HEK293 (cell line): Measurements from ENCODE around the gene LRRN4CL.
A peak's percentile ranks its signal among the peaks of the same experiment; 100 is the strongest.

Source experiments
- CTCF ChIA-PET: fragments of 350-600 bp; formaldehyde crosslinking; extraction: SDS; loops from one replicate; lab custom pipeline; 2021; ENCODE audit warnings: antibody characterized with exemption; lab: Yijun Ruan, JAX
- POLR2A ChIA-PET: fragments of 300-600 bp; formaldehyde crosslinking; extraction: SDS; loops from one replicate; lab custom pipeline; 2020; ENCODE audit warnings: antibody characterized with exemption, inconsistent platforms; lab: Yijun Ruan, JAX
- H3K27ac ChIP-seq: fragments of 200-500 bp; sonication (Bioruptor generic); 2 replicates; pipeline ENCODE4 v1.5.1; 2014; ENCODE audit warnings: low read depth, low read length, control low read depth, inconsistent platforms; ENCODE audit errors: extremely low read depth
- H3K36me3 ChIP-seq, 2 experiments: fragments of 200-500 bp in 1 of 2; sonication (Bioruptor generic) in 1 of 2; 1 replicate in 1 of 2; 2 replicates in 1 of 2; pipeline ENCODE4 v1.5.1; 2014 to 2017; ENCODE audit warnings: inconsistent platforms in 2 of 2, low read length in 2 of 2; ENCODE audit not compliant: control insufficient read depth in 2 of 2, insufficient read depth in 1 of 2
- H3K4me1 ChIP-seq: fragments of 200-500 bp; sonication (Bioruptor generic); 2 replicates; pipeline ENCODE4 v1.5.1; 2014; ENCODE audit warnings: mild to moderate bottlenecking, low read length, inconsistent platforms; ENCODE audit not compliant: control insufficient read depth, insufficient read depth
- H3K4me3 ChIP-seq: 2 replicates; pipeline ENCODE4 v1.5.1; 2011; ENCODE audit warnings: low read depth, mild to moderate bottlenecking, control low read depth, low read length, moderate library complexity
- H3K9me3 ChIP-seq: fragments of 200-500 bp; sonication (Bioruptor generic); 2 replicates; pipeline ENCODE4 v1.5.1; 2014; ENCODE audit warnings: low read depth, low read length, inconsistent platforms; ENCODE audit not compliant: control insufficient read depth, insufficient read depth
- GLIS2 ChIP-seq: fragments of 450-650 bp; formaldehyde crosslinking; IDR thresholded peaks from 2 replicates; pipeline ENCODE4 v1.5.1; 2016; ENCODE audit warnings: missing biosample characterization, missing genetic modification characterization
- KLF9 ChIP-seq: fragments of 450-650 bp; formaldehyde crosslinking; IDR thresholded peaks from 2 replicates; pipeline ENCODE4 v1.5.1; 2016; ENCODE audit warnings: missing biosample characterization, missing genetic modification characterization, low read depth
- SCRT2 ChIP-seq: fragments of 450-650 bp; formaldehyde crosslinking; IDR thresholded peaks from 2 replicates; pipeline ENCODE4 v1.5.1; 2016; ENCODE audit warnings: missing biosample characterization, missing genetic modification characterization
- ZBTB17 ChIP-seq: fragments of 450-650 bp; formaldehyde crosslinking; IDR thresholded peaks from 2 replicates; pipeline ENCODE4 v1.5.1; 2016; ENCODE audit warnings: missing biosample characterization, missing genetic modification characterization
- ZBTB20 ChIP-seq: fragments of 450-650 bp; formaldehyde crosslinking; IDR thresholded peaks from 2 replicates; pipeline ENCODE4 v1.5.1; 2016; ENCODE audit warnings: missing biosample characterization, missing genetic modification characterization
- ZEB2 ChIP-seq: fragments of 450-650 bp; formaldehyde crosslinking; IDR thresholded peaks from 2 replicates; pipeline ENCODE4 v1.5.1; 2016; ENCODE audit warnings: missing biosample characterization, missing genetic modification characterization
- ZFHX2 ChIP-seq: fragments of 450-650 bp; formaldehyde crosslinking; conservative IDR thresholded peaks from 2 replicates; pipeline ENCODE4 v1.5.1; 2016; ENCODE audit warnings: missing biosample characterization, missing genetic modification characterization
- ZFP3 ChIP-seq: fragments of 450-650 bp; formaldehyde crosslinking; IDR thresholded peaks from 2 replicates; pipeline ENCODE4 v1.5.1; 2016; ENCODE audit warnings: low read depth, missing biosample characterization, missing genetic modification characterization
- ZFP41 ChIP-seq: fragments of 450-650 bp; formaldehyde crosslinking; IDR thresholded peaks from 2 replicates; pipeline ENCODE4 v1.5.1; 2016; ENCODE audit warnings: missing biosample characterization, missing genetic modification characterization, borderline replicate concordance
- ZNF266 ChIP-seq: fragments of 450-650 bp; formaldehyde crosslinking; IDR thresholded peaks from 2 replicates; pipeline ENCODE4 v1.5.1; 2016; ENCODE audit warnings: missing biosample characterization, missing genetic modification characterization, low read depth
- ZNF335 ChIP-seq: fragments of 450-650 bp; formaldehyde crosslinking; conservative IDR thresholded peaks from 2 replicates; pipeline ENCODE4 v1.5.1; 2016; ENCODE audit warnings: missing biosample characterization, missing genetic modification characterization
- ZNF341 ChIP-seq: fragments of 450-650 bp; formaldehyde crosslinking; IDR thresholded peaks from 2 replicates; pipeline ENCODE4; 2016; ENCODE audit warnings: low read depth, missing biosample characterization, missing genetic modification characterization
- ZNF394 ChIP-seq: fragments of 450-650 bp; formaldehyde crosslinking; IDR thresholded peaks from 2 replicates; pipeline ENCODE4 v1.5.1; 2016; ENCODE audit warnings: missing biosample characterization, missing genetic modification characterization, mild to moderate bottlenecking, moderate library complexity, borderline replicate concordance
- ZNF404 ChIP-seq: fragments of 450-650 bp; formaldehyde crosslinking; IDR thresholded peaks from 2 replicates; pipeline ENCODE4 v1.5.1; 2017; ENCODE audit warnings: missing biosample characterization, missing genetic modification characterization
- ZNF449 ChIP-seq: fragments of 450-650 bp; formaldehyde crosslinking; IDR thresholded peaks from 2 replicates; pipeline ENCODE4 v1.5.1; 2017; ENCODE audit warnings: missing biosample characterization, mild to moderate bottlenecking, missing genetic modification characterization, moderate library complexity
- ZNF473 ChIP-seq: fragments of 450-650 bp; formaldehyde crosslinking; IDR thresholded peaks from 2 replicates; pipeline ENCODE4 v1.5.1; 2017; ENCODE audit warnings: missing biosample characterization, missing genetic modification characterization
- ZNF501 ChIP-seq: fragments of 450-650 bp; formaldehyde crosslinking; IDR thresholded peaks from 2 replicates; pipeline ENCODE4 v1.5.1; 2016; ENCODE audit warnings: missing biosample characterization, missing genetic modification characterization
- ZNF529 ChIP-seq: fragments of 450-650 bp; formaldehyde crosslinking; IDR thresholded peaks from 2 replicates; pipeline ENCODE4 v1.5.1; 2017; ENCODE audit warnings: missing genetic modification characterization, missing biosample characterization; ENCODE audit not compliant: insufficient replicate concordance
- ZNF544 ChIP-seq: fragments of 450-650 bp; formaldehyde crosslinking; IDR thresholded peaks from 2 replicates; pipeline ENCODE4 v1.5.0; 2017; ENCODE audit warnings: missing biosample characterization, missing genetic modification characterization
- ZNF549 ChIP-seq: fragments of 450-650 bp; IDR thresholded peaks from 2 replicates; pipeline ENCODE4 v1.5.1; 2018; ENCODE audit warnings: missing biosample characterization, missing genetic modification characterization, mild to moderate bottlenecking, inconsistent platforms, moderate library complexity
- ZNF560 ChIP-seq: fragments of 450-650 bp; formaldehyde crosslinking; IDR thresholded peaks from 2 replicates; pipeline ENCODE4 v1.5.1; 2017; ENCODE audit warnings: missing biosample characterization, missing genetic modification characterization, borderline replicate concordance
- ZNF585B ChIP-seq: fragments of 450-650 bp; formaldehyde crosslinking; IDR thresholded peaks from 2 replicates; pipeline ENCODE4 v1.5.1; 2016; ENCODE audit warnings: missing biosample characterization, missing genetic modification characterization
- ZNF621 ChIP-seq: fragments of 450-650 bp; formaldehyde crosslinking; IDR thresholded peaks from 2 replicates; pipeline ENCODE4 v1.5.1; 2017; ENCODE audit warnings: missing biosample characterization, missing genetic modification characterization
- ZNF776 ChIP-seq: fragments of 450-650 bp; formaldehyde crosslinking; IDR thresholded peaks from 2 replicates; pipeline ENCODE4 v1.5.0; 2017; ENCODE audit warnings: missing biosample characterization, missing genetic modification characterization, borderline replicate concordance
- TF ChIP-seq, protein P1 (sequence below): fragments of 450-650 bp; formaldehyde crosslinking; IDR thresholded peaks from 2 replicates; pipeline ENCODE4 v1.5.1; 2016; ENCODE audit warnings: missing biosample characterization, missing genetic modification characterization

The LRRN4CL gene

DNA sequence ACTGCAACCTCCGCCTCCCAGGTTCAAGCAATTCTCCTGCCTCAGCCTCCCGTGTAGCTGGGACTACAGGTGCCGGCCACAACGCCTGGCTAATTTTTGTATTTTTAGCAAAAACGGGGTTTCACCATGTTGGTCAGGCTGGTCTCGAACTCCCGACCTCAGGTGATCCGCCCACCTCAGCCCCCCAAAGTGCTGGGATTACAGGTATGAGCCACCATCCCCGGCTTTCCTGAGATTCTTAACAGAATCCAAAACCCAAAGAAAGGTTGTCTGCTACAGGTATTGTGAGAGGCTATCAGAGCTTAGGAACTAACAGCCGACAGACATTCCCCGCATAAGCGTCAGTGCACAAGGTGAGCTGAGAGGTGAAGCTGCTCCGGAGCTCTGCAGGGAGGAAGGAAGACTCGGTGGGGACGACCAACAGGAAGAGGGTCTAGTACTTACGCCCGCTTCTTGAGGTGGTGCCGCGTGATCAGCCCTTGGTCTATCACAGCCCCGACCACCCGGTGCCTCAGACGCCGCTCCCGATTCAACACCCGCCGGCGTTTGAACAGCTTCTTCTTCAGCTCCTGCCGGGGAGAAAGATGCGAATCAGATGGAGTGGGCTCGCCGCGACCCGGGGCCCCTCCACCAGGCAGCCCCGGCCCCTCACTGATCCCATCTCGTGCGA, 24.8 kb downstream of the LRRN4CL start:
- H3K4me3 ChIP-seq = peak overlapping the region; percentile 89
- CTCF ChIA-PET = interaction anchor here (0.6 to 2.5 kb wide), 10 partner anchors 9 to 121 kb away, joined by 3 to 10 read pairs (median 3); no protein-coding TSS in a partner anchor
- TF ChIP-seq ZNF560 (tag by site-specific recombination) = no peak
- TF ChIP-seq KLF9 = 0 out of 2 replicates have a peak, but pooled peaks have one; percentile 12
- no peak for TF ChIP-seq ZFP41 (tag by site-specific recombination)
- TF ChIP-seq ZNF335 (tag by site-specific recombination) = peak; percentile 41; the same call in 1 of the 2 replicates
- no peak for TF ChIP-seq ZNF549
- TF ChIP-seq ZNF404 (tag by site-specific recombination) = no peak
- TF ChIP-seq ZNF449 = 0 out of 2 replicates have a peak, but pooled peaks have one; percentile 20
- no peak for TF ChIP-seq ZNF473 (tag by site-specific recombination)
- no peak for TF ChIP-seq ZNF585B (tag by site-specific recombination)
- peak; percentile 41; the same call in 1 of the 2 replicates for TF ChIP-seq GLIS2 (tag by site-specific recombination)
- peak; percentile 51 for TF ChIP-seq ZFHX2
- TF ChIP-seq ZNF394 (tag by site-specific recombination) = 0 out of 2 replicates have a peak, but pooled peaks have one; percentile 11
- TF ChIP-seq ZNF341 (tag by site-specific recombination) = peak; percentile 87
- TF ChIP-seq ZNF776 (tag by site-specific recombination) = no peak
- no peak for TF ChIP-seq ZNF529 (tag by site-specific recombination)
- no peak for TF ChIP-seq ZNF501
- no peak for TF ChIP-seq ZNF621 (tag by site-specific recombination)
- TF ChIP-seq SCRT2 = peak; percentile 25; the same call in 1 of the 2 replicates
- no peak for TF ChIP-seq ZEB2 (tag by site-specific recombination)
- TF ChIP-seq ZBTB17 (tag by site-specific recombination) = 0 out of 2 replicates have a peak, but pooled peaks have one; percentile 46
- TF ChIP-seq ZFP3 = no peak
- no peak for TF ChIP-seq ZNF266 (tag by site-specific recombination)
- TF ChIP-seq ZBTB20 = peak; percentile 89
- TF ChIP-seq, protein P1, sequence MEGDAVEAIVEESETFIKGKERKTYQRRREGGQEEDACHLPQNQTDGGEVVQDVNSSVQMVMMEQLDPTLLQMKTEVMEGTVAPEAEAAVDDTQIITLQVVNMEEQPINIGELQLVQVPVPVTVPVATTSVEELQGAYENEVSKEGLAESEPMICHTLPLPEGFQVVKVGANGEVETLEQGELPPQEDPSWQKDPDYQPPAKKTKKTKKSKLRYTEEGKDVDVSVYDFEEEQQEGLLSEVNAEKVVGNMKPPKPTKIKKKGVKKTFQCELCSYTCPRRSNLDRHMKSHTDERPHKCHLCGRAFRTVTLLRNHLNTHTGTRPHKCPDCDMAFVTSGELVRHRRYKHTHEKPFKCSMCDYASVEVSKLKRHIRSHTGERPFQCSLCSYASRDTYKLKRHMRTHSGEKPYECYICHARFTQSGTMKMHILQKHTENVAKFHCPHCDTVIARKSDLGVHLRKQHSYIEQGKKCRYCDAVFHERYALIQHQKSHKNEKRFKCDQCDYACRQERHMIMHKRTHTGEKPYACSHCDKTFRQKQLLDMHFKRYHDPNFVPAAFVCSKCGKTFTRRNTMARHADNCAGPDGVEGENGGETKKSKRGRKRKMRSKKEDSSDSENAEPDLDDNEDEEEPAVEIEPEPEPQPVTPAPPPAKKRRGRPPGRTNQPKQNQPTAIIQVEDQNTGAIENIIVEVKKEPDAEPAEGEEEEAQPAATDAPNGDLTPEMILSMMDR (tag by site-specific recombination) = no peak
- no peak for TF ChIP-seq ZNF544 (tag by site-specific recombination)
- TF ChIP-seq, all 188 proteins: peak for 10
- H3K4me1 ChIP-seq = no peaks in the 10 kb centered on the region
- peaks cover 0 to 39% of the 10 kb centered on the region in 2 experiments; a peak in 2 of 3 replicates for H3K36me3 ChIP-seq
- no peaks in the 10 kb centered on the region for H3K9me3 ChIP-seq
- POLR2A ChIA-PET = interaction anchor here (0.6 to 5.0 kb wide), 49 partner anchors 9 to 240 kb away, joined by 3 to 90 read pairs (median 6); partner anchors contain the start of genes B3GAT3, EEF1G, GANAB and HNRNPUL2
- H3K27ac ChIP-seq = peak overlapping the region; percentile 66
